GM12878 (cell line): Measurements from ENCODE around the gene ATG101. TPM values are rescaled to one million over a fixed set of nuclear protein-coding genes. Genes with fewer than 3 reads are reported as not detected.

Experiments used
- ATAC-seq: fragments of 200-7000 bp; cut with Tn5 transposase; 3 replicates; pipeline ENCODE4 v1.9.1; 2020; ENCODE audit warnings: mild to moderate bottlenecking, moderate library complexity
- BruUV-seq: library from RNA; stranded (reverse); fragments of 400-500 nt; replicated peaks from 2 replicates; lab custom pipeline; 2021; lab: Mats Ljungman, UMichigan
- CTCF ChIA-PET: fragments of 300-600 bp; sonication (Branson Sonifier 250); formaldehyde crosslinking; extraction: SDS; loops from one replicate; lab custom pipeline; 2021; ENCODE audit warnings: inconsistent platforms; lab: Yijun Ruan, JAX
- POLR2A ChIA-PET: fragments of 350-600 bp; formaldehyde crosslinking; extraction: SDS; loops from one replicate; lab custom pipeline; 2021; ENCODE audit warnings: inconsistent platforms; lab: Charles Lee
- RAD21 ChIA-PET: fragments of 300-600 bp; sonication (Branson Sonifier 250); formaldehyde crosslinking; loops from one replicate; lab custom pipeline; 2023; ENCODE audit warnings: antibody characterized with exemption; ENCODE audit not compliant: unreplicated experiment; lab: Charles Lee
- SMC1A ChIA-PET: fragments of 300-600 bp; sonication (Branson Sonifier 250); formaldehyde crosslinking; loops from one replicate; lab custom pipeline; 2023; ENCODE audit not compliant: unreplicated experiment, uncharacterized antibody; lab: Charles Lee
- DNase-seq: peaks from one replicate; pipeline ENCODE4 v3.0.0-alpha.2; 2011; ENCODE audit warnings: low read depth, low spot score
- FAIRE-seq: peaks from 3 replicates; lab custom pipeline; 2011; peaks lifted over from hg19 to GRCh38; lab: Jason Lieb, UNC
- H2AFZ ChIP-seq: 2 replicates; pipeline ENCODE4 v1.6.0; 2011; ENCODE audit warnings: low read depth, low read length, control low read depth; ENCODE audit not compliant: control insufficient read depth
- H3K27ac ChIP-seq: 2 replicates; pipeline ENCODE4 v1.5.1; 2011; ENCODE audit warnings: control low read depth; ENCODE audit not compliant: control insufficient read depth, insufficient read depth
- H3K27me3 ChIP-seq, 2 experiments: replicated peaks in 1 of 2; 2 replicates each; pipeline versions ENCODE4 v1.6.0 to v1.6.1; 2011; ENCODE audit warnings: low read length in 1 of 2; ENCODE audit not compliant: control insufficient read depth in 2 of 2, insufficient read depth in 2 of 2
- H3K36me3 ChIP-seq, 2 experiments: 2 replicates each; pipeline ENCODE4 v1.5.1; 2011; ENCODE audit warnings: low read length in 1 of 2; ENCODE audit not compliant: control insufficient read depth in 2 of 2, insufficient read depth in 2 of 2
- H3K4me1 ChIP-seq: 2 replicates; pipeline ENCODE4 v1.6.1; 2011; ENCODE audit warnings: mild to moderate bottlenecking, low read length, moderate library complexity, mixed read lengths; ENCODE audit not compliant: control insufficient read depth, insufficient read depth
- H3K4me2 ChIP-seq: 2 replicates; pipeline ENCODE4 v1.6.0; 2011; ENCODE audit warnings: control low read depth; ENCODE audit not compliant: control insufficient read depth, insufficient read depth
- H3K4me3 ChIP-seq: fragments of 200-600 bp; sonication (generic); 2 replicates; pipeline ENCODE4 v1.5.1; 2016
- H3K79me2 ChIP-seq: 2 replicates; pipeline ENCODE4 v1.6.0; 2011; ENCODE audit warnings: low read length; ENCODE audit not compliant: control insufficient read depth, insufficient read depth
- H3K9ac ChIP-seq: 2 replicates; pipeline ENCODE4 v1.8.0; 2011; ENCODE audit warnings: low read length, control low read depth, mixed read lengths; ENCODE audit not compliant: control insufficient read depth, insufficient read depth
- H3K9me3 ChIP-seq: replicated peaks from 3 replicates; pipeline ENCODE4 v1.5.1; 2011; ENCODE audit warnings: mild to moderate bottlenecking, low read length; ENCODE audit not compliant: control insufficient read depth, insufficient read depth
- H4K20me1 ChIP-seq: 2 replicates; pipeline ENCODE4 v1.6.0; 2011; ENCODE audit not compliant: control insufficient read depth, insufficient read depth
- CREB1 ChIP-seq: IDR thresholded peaks from 2 replicates; pipeline ENCODE4 v1.6.1; 2012; ENCODE audit warnings: low read depth, mild to moderate bottlenecking, inconsistent platforms
- IRF5 ChIP-seq: fragments of 450-650 bp; IDR thresholded peaks from 2 replicates; pipeline ENCODE4 v1.6.1; 2017; ENCODE audit warnings: borderline replicate concordance
- KAT2A ChIP-seq: conservative IDR thresholded peaks from 2 replicates; pipeline ENCODE4 v1.6.1; 2011; ENCODE audit warnings: low read depth, low read length; ENCODE audit not compliant: control insufficient read depth
- RAD21 ChIP-seq: IDR thresholded peaks from 2 replicates; pipeline ENCODE4 v1.6.1; 2011; ENCODE audit warnings: mild to moderate bottlenecking, low read depth, low read length, moderate library complexity; ENCODE audit not compliant: insufficient read depth
- SMC3 ChIP-seq: IDR thresholded peaks from 2 replicates; pipeline ENCODE4 v1.6.1; 2011; ENCODE audit warnings: low read length, improper control_type of control experiment, borderline replicate concordance
- TBL1XR1 ChIP-seq: IDR thresholded peaks from 2 replicates; pipeline ENCODE4 v1.6.1; 2012; ENCODE audit warnings: low read depth, low read length, improper control_type of control experiment
- TCF3 ChIP-seq: IDR thresholded peaks from 2 replicates; pipeline ENCODE4 v1.6.1; 2012; ENCODE audit warnings: low read depth, mild to moderate bottlenecking, low read length, borderline replicate concordance; ENCODE audit not compliant: insufficient read depth
- TCF7 ChIP-seq: IDR thresholded peaks from 2 replicates; pipeline ENCODE4 v1.6.1; 2014; ENCODE audit warnings: antibody characterized with exemption, borderline replicate concordance
- ZBED1 ChIP-seq: IDR thresholded peaks from 2 replicates; pipeline ENCODE4 v1.6.1; 2016; ENCODE audit warnings: borderline replicate concordance
- ZZZ3 ChIP-seq: IDR thresholded peaks from 2 replicates; pipeline ENCODE4 v1.6.1; 2011; ENCODE audit warnings: low read depth; ENCODE audit not compliant: control insufficient read depth, insufficient read length
- WGBS: methylation state at CpG from one replicate; pipeline ENCODE4 v1.1.6; 2016; ENCODE audit warnings: low lambda C conversion rate; ENCODE audit not compliant: insufficient replicate concordance, insufficient coverage; ENCODE audit errors: missing lambda C conversion rate; 5-methylcytosine and 5-hydroxymethylcytosine counted together
- in situ Hi-C: fragments of 300-500 bp; cut with MboI; formaldehyde crosslinking; loops from 9 replicates; pipeline ENCODE4 v1.14.3; 2018; ENCODE audit warnings: mixed read lengths
- intact Hi-C: fragments of 100-400 bp; cut with micrococcal nuclease; formaldehyde crosslinking; loops from one replicate; pipeline ENCODE4 v1.14.2; 2022; ENCODE audit not compliant: unreplicated experiment
- polyA plus RNA-seq, 11 experiments: library from polyadenylated mRNA; depleted of rRNA in 4 of 11; unstranded in 6 of 11; stranded (reverse) in 5 of 11; fragments of >200 nt; fragmentation: Nextera tagmentation in 4 of 11; fragmentation: Illumina TruSeq in 1 of 11; extraction: Ambion mirVana in 4 of 11; extraction: Trizol in 1 of 11; gene quantifications; 1 replicate in 1 of 11; 2 replicates in 10 of 11; pipeline versions ENCODE4 v1.2.1 to v1.2.3, GENCODE V29; 2011 to 2016; ENCODE audit warnings: inconsistent platforms in 2 of 11, missing spikeins in 2 of 11, low read depth in 1 of 11
- total RNA-seq, 4 experiments: library from RNA; depleted of rRNA in 3 of 4; stranded (reverse); fragments of >200 nt in 3 of 4; fragmentation: Illumina TruSeq in 1 of 4; extraction: Trizol in 1 of 4; gene quantifications; 2 replicates each; pipeline versions ENCODE4 v1.2.1 to v1.2.3, GENCODE V29; 2013 to 2021

The ATG101 gene
- total and polyA plus RNA-seq, 10 of the 15 experiments (the other 5 are each of a cell fraction or from before 2014, with no cell fraction given): 2.7 to 49.8 (median 35.3) TPM

GRCh38 chr12:52063981-52064649 lies 5.7 kb upstream of the ATG101 start:
- Histone ChIP-seq H3K4me3 (no peak overlapping the region), H3K27me3 (no peaks in the 10 kb centered on the region; a peak in 2 of 4 replicates), H3K36me3 (no peaks in the 10 kb centered on the region), H3K9me3 (no peaks in the 10 kb centered on the region), H3K9ac (no peak overlapping the region), H4K20me1 (no peaks in the 10 kb centered on the region), H3K79me2 (no peaks in the 10 kb centered on the region), H3K4me1 (peaks cover 2% of the 10 kb centered on the region), H2AFZ (no peak overlapping the region), H3K27ac (no peak overlapping the region), H3K4me2 (no peak overlapping the region)
- SMC1A ChIA-PET: no interaction called here
- no peak for DNase-seq
- BruUV-seq: no TSS peak
- CTCF ChIA-PET: interaction anchor here (15.1 kb wide), 1 partner anchor 38 kb away, joined by 208 read pairs; no protein-coding TSS in a partner anchor
- POLR2A ChIA-PET: no interaction called here
- in situ Hi-C loops (no loop called here), intact Hi-C loops (no loop called here)
- no peak for TF ChIP-seq KAT2A
- TF ChIP-seq ZZZ3: no peak
- 16% methylated on average over 12 of the region's 12 CpGs for WGBS
- RAD21 ChIA-PET: interaction anchor here (1.0 kb wide), 1 partner anchor 19 kb away, joined by 3 read pairs; no protein-coding TSS in a partner anchor
- no peak for ATAC-seq
- no peak for FAIRE-seq

GRCh38 chr12:52066346-52067080 lies 3.3 kb upstream of the ATG101 start:
- ChIA-PET RAD21 (interaction anchor here (0.5 to 5.4 kb wide), 4 partner anchors 16 to 56 kb away, joined by 4 to 28 read pairs (median 19); no protein-coding TSS in a partner anchor), SMC1A (interaction anchor here (0.7 to 3.8 kb wide), 2 partner anchors 29 to 41 kb away, joined by 3 to 19 read pairs; no protein-coding TSS in a partner anchor), POLR2A (interaction anchor here (1.5 kb wide), 1 partner anchor 34 kb away, joined by 4 read pairs; no protein-coding TSS in a partner anchor), CTCF (interaction anchor here (0.7 to 15.1 kb wide), 6 partner anchors 15 to 86 kb away, joined by 3 to 208 read pairs (median 18); partner anchors contain the start of gene NR4A1)
- Histone ChIP-seq H3K4me3 (no peak overlapping the region), H3K4me1 (peaks cover 5% of the 10 kb centered on the region), H3K27me3 (no peaks in the 10 kb centered on the region; a peak in 2 of 4 replicates), H3K9ac (no peak overlapping the region), H3K4me2 (no peak overlapping the region), H3K79me2 (peaks cover 17% of the 10 kb centered on the region), H3K9me3 (no peaks in the 10 kb centered on the region), H3K27ac (no peak overlapping the region), H4K20me1 (no peaks in the 10 kb centered on the region), H2AFZ (no peak overlapping the region), H3K36me3 (no peaks in the 10 kb centered on the region)
- BruUV-seq: no TSS peak
- 35% methylated on average over 8 of the region's 8 CpGs for WGBS
- in situ Hi-C loops (no loop called here), intact Hi-C loops (no loop called here)
- ATAC-seq (no peak), DNase-seq (no peak), FAIRE-seq (no peak)
- TF ChIP-seq CREB1: no peak
- TF ChIP-seq SMC3: no peak
- TF ChIP-seq TCF3: no peak
- TF ChIP-seq RAD21: no peak
- no peak for TF ChIP-seq TCF7
- TF ChIP-seq ZBED1: no peak
- TF ChIP-seq TBL1XR1: no peak
- TF ChIP-seq IRF5: no peak
